B cell (primary cell): ENCODE measurements around the gene SH3RF3. TPM values are rescaled to one million over a fixed set of nuclear protein-coding genes. Genes with fewer than 3 reads are reported as not detected.

Experiments
- ATAC-seq: fragments of 200-7000 bp; cut with Tn5 transposase; one replicate; pipeline ENCODE4 v1.10.0; 2021; ENCODE audit warnings: low read depth, mild to moderate bottlenecking, moderate number of reproducible peaks, moderate library complexity
- CTCF ChIA-PET: fragments of 350-600 bp; sonication (Branson Sonifier 250); formaldehyde crosslinking; loops from one replicate; lab custom pipeline; 2021; ENCODE audit warnings: antibody characterized with exemption, inconsistent platforms; lab: Charles Lee
- POLR2A ChIA-PET: fragments of 350-600 bp; sonication (Branson Sonifier 250); formaldehyde crosslinking; loops from one replicate; lab custom pipeline; 2021; ENCODE audit warnings: antibody characterized with exemption; lab: Charles Lee
- DNase-seq: peaks from one replicate; pipeline ENCODE4 v3.0.0; 2013
- H2AFZ ChIP-seq: 2 replicates; pipeline ENCODE4 v1.6.1; 2012; ENCODE audit warnings: mild to moderate bottlenecking, low read depth, low read length; ENCODE audit not compliant: insufficient read depth, poor library complexity, severe bottlenecking
- H3K27ac ChIP-seq, 2 donors: 1 replicate in 1 of 2; 2 replicates in 1 of 2; pipeline ENCODE4 v1.5.1; 2012 to 2013; ENCODE audit warnings: low read length in 2 of 2, mild to moderate bottlenecking in 2 of 2, moderate library complexity in 1 of 2
- H3K27me3 ChIP-seq, 4 experiments: fragments of 200-600 bp in 1 of 4; sonication (generic) in 1 of 4; replicated peaks in 1 of 4; 1 replicate in 2 of 4; 2 replicates in 2 of 4; pipeline versions ENCODE4 v1.6.1 to v1.7.0; 2013 to 2016; ENCODE audit warnings: low read length in 3 of 4, mild to moderate bottlenecking in 2 of 4, mixed read lengths in 1 of 4, moderate library complexity in 1 of 4; ENCODE audit not compliant: insufficient read depth in 4 of 4, control insufficient read depth in 3 of 4; ENCODE audit errors: control extremely low read depth in 1 of 4
- H3K36me3 ChIP-seq, 2 experiments: replicated peaks in 1 of 2; 1 replicate in 1 of 2; 2 replicates in 1 of 2; pipeline versions ENCODE4 v1.6.1 to v1.7.1; 2013; ENCODE audit warnings: low read length in 1 of 2; ENCODE audit not compliant: insufficient read depth in 2 of 2, control insufficient read depth in 1 of 2; ENCODE audit errors: control extremely low read depth in 1 of 2, extremely low read depth in 1 of 2
- H3K4me1 ChIP-seq, 2 donors: fragments of 200-600 bp in 1 of 2; sonication (generic) in 1 of 2; 1 replicate in 1 of 2; 2 replicates in 1 of 2; pipeline versions ENCODE4 v1.5.1 to v1.6.1; 2013 to 2017; ENCODE audit warnings: low read length in 2 of 2; ENCODE audit not compliant: control insufficient read depth in 2 of 2, insufficient read depth in 2 of 2
- H3K4me2 ChIP-seq: replicated peaks from 2 replicates; pipeline ENCODE3; 2012; ENCODE audit warnings: mild to moderate bottlenecking, low read depth, low read length; ENCODE audit not compliant: poor library complexity, severe bottlenecking
- H3K4me3 ChIP-seq, 5 experiments: fragments of 200-600 bp in 1 of 5; sonication (generic) in 1 of 5; 1 replicate in 3 of 5; 2 replicates in 2 of 5; pipeline versions ENCODE4 v1.5.1 to v1.7.0; 2011 to 2016; ENCODE audit warnings: low read length in 4 of 5, mild to moderate bottlenecking in 4 of 5, low read depth in 2 of 5, control low read depth in 1 of 5, moderate library complexity in 1 of 5; ENCODE audit not compliant: insufficient read depth in 1 of 5; ENCODE audit errors: control extremely low read depth in 1 of 5, extremely low read depth in 1 of 5
- H3K79me2 ChIP-seq: fragments of 200-600 bp; sonication (generic); one replicate; pipeline ENCODE4 v1.6.0; 2016; ENCODE audit warnings: low read length; ENCODE audit not compliant: control insufficient read depth, insufficient read depth
- H3K9ac ChIP-seq: fragments of 200-600 bp; sonication (generic); 2 replicates; pipeline ENCODE4 v1.6.1; 2017; ENCODE audit warnings: mild to moderate bottlenecking, low read length, moderate library complexity
- H3K9me3 ChIP-seq, 3 donors: one replicate each; pipeline versions ENCODE4 v1.6.1 to v1.7.1; 2013; ENCODE audit warnings: low read length in 2 of 3; ENCODE audit not compliant: control insufficient read depth in 2 of 3, insufficient read depth in 1 of 3; ENCODE audit errors: control extremely low read depth in 1 of 3
- H4K20me1 ChIP-seq: 2 replicates; pipeline ENCODE4 v1.6.0; 2012; ENCODE audit warnings: mild to moderate bottlenecking, low read length; ENCODE audit not compliant: insufficient read depth, control insufficient read depth, poor library complexity, severe bottlenecking
- H3K27ac Mint-ChIP-seq: one replicate; pipeline ENCODE4 v1.8.0; 2021; ENCODE audit warnings: mixed read lengths
- H3K27me3 Mint-ChIP-seq: one replicate; pipeline ENCODE4 v1.8.0; 2021; ENCODE audit warnings: mixed read lengths
- H3K4me1 Mint-ChIP-seq: one replicate; pipeline ENCODE4 v1.8.0; 2021; ENCODE audit warnings: mixed read lengths
- H3K4me3 Mint-ChIP-seq: one replicate; pipeline ENCODE4 v1.8.0; 2021; ENCODE audit warnings: mixed read lengths
- H3K9me3 Mint-ChIP-seq: one replicate; pipeline ENCODE4 v1.8.0; 2022; ENCODE audit warnings: mixed read lengths; ENCODE audit not compliant: insufficient read depth
- CTCF ChIP-seq: fragments of 200-600 bp; IDR thresholded peaks from one replicate; pipeline ENCODE4 v1.8.0; 2022; ENCODE audit warnings: antibody characterized with exemption, mild to moderate bottlenecking
- EZH2 ChIP-seq: IDR thresholded peaks from 2 replicates; pipeline ENCODE4 v1.6.1; 2012; ENCODE audit warnings: borderline replicate concordance, low read depth, mild to moderate bottlenecking, moderate library complexity, low read length; ENCODE audit not compliant: insufficient read depth, poor library complexity, severe bottlenecking
- WGBS: methylation state at CpG from one replicate; pipeline ENCODE4 v1.1.5; 2013; ENCODE audit warnings: missing lambda C conversion rate; ENCODE audit not compliant: insufficient coverage; 5-methylcytosine and 5-hydroxymethylcytosine counted together
- intact Hi-C: fragments of 100-400 bp; cut with micrococcal nuclease; formaldehyde crosslinking; loops from one replicate; pipeline ENCODE4 v1.10.0; 2022
- polyA plus RNA-seq: library from polyadenylated mRNA; depleted of rRNA; stranded (reverse); fragments of >200 nt; gene quantifications from 2 replicates; pipeline ENCODE4 v1.2.3, GENCODE V29; 2012
- total RNA-seq, 2 donors: library from RNA; stranded (reverse); fragments of 120-200 nt in 1 of 2; gene quantifications; 1 replicate in 1 of 2; 2 replicates in 1 of 2; pipeline versions ENCODE4 v1.2.3 to v1.2.4, GENCODE V29; 2013 to 2022

Gene SH3RF3
- total and polyA plus RNA-seq, 2 donors (not counting 1 experiment from before 2014, with no cell fraction given): 0.07 to 1.2 TPM

- Histone ChIP-seq H3K9ac (no peak overlapping the region), H3K4me1 (no peaks in the 10 kb centered on the region), H3K79me2 (no peaks in the 10 kb centered on the region), H3K36me3 (no peaks in the 10 kb centered on the region), H3K27me3 (no peaks in the 10 kb centered on the region), H4K20me1 (no peaks in the 10 kb centered on the region), H3K27ac (no peak overlapping the region), H2AFZ (no peak overlapping the region), H3K4me3 (no peak overlapping the region), H3K9me3 (no peaks in the 10 kb centered on the region), H3K4me2 (no peak overlapping the region)
- Mint-ChIP-seq H3K9me3 (no peaks in the 10 kb centered on the region), H3K27ac (no peak overlapping the region), H3K4me1 (peaks cover 6% of the 10 kb centered on the region), H3K4me3 (no peak overlapping the region), H3K27me3 (peaks cover 3% of the 10 kb centered on the region)
- ChIA-PET POLR2A (no interaction called here), CTCF (no interaction called here)
- 99% methylated on average over 7 of the region's 7 CpGs for whole genome bisulfite sequencing
- intact Hi-C loops: no loop called here
- TF ChIP-seq CTCF (no peak), EZH2 (no peak)
- ATAC-seq: no peak
- DNase-seq: no peak
Measured at GRCh38 chr2:109468893-109469292, 339.9 kb downstream of the SH3RF3 start.

- Mint-ChIP-seq H3K4me1 (peaks cover 8% of the 10 kb centered on the region), H3K9me3 (no peaks in the 10 kb centered on the region), H3K27ac (no peak overlapping the region), H3K27me3 (peaks cover 3% of the 10 kb centered on the region), H3K4me3 (no peak overlapping the region)
- intact Hi-C loops: no loop called here
- no peak for DNase-seq
- Histone ChIP-seq H2AFZ (no peak overlapping the region), H3K27ac (no peak overlapping the region), H3K79me2 (no peaks in the 10 kb centered on the region), H3K9me3 (no peaks in the 10 kb centered on the region), H3K4me2 (no peak overlapping the region), H3K36me3 (no peaks in the 10 kb centered on the region), H3K4me3 (no peak overlapping the region), H4K20me1 (no peaks in the 10 kb centered on the region), H3K9ac (no peak overlapping the region), H3K4me1 (no peaks in the 10 kb centered on the region), H3K27me3 (no peaks in the 10 kb centered on the region)
- TF ChIP-seq EZH2 (no peak), CTCF (no peak)
- no peak for ATAC-seq
- WGBS: 90% methylated on average over 3 of the region's 3 CpGs
- POLR2A ChIA-PET: no interaction called here
- CTCF ChIA-PET: no interaction called here
Measured at GRCh38 chr2:109471658-109472057, 342.7 kb downstream of the SH3RF3 start.
